Measurements from ENCODE around the gene SATB1. TPM values are rescaled to one million over a fixed set of nuclear protein-coding genes. Genes with fewer than 3 reads are reported as not detected.

SATB1 gene
- total and polyA plus RNA-seq, 7 donors, result 6.4 to 53.2 (median 34.0) TPM

DNA sequence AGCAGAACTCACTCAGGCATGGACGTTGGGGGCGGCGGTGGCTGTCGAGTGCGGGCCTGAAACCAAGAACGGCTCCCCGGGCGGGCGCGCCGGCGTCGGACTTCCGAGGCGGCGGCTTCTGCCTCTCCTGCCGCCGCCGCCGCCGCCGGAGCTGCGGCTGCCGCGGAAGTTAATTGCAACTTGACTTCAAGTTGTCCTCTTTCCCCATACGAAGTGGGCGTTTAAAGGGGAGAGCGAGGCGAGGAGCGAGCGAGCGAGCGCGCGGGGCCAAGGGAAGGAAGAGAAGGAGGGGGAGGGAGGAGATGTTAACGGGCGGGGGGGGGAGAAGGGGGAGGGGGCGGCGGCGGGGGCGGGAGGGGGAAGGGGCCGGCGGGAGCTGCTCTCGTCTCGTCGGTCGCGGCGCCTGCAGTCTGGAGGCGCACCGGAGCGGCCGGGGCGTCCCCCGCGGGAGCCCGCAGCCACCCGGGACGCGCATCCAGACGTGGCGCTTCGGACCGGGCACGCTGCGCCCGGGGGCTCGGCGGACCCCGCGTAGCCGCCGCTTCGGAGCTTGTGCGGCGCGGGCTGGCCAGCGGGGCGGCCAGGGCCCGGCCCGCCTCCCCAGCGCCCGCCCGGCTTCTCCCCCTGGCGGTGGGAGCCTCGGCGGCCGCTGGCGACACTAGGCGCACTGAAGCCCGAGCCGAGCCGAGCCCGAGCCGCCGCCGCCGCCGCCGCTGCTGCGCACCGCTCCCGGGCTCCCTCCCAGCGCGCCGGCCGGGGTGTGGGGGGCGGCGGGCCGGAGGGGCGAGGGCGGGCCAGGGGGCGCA lies 19.7 kb upstream of the SATB1 start:
- intact Hi-C loops (cut with DNase I), result loop anchor here in 1 of 2 donors (2.0 kb wide), 1 partner anchor 16 kb away; no protein-coding TSS in a partner anchor
- peak; percentile 77 to 83 for DNase-seq
- Histone ChIP-seq H3K4me1 (peaks cover 11% of the 10 kb centered on the region), H3K27ac (no peak overlapping the region), H3K9me3 (peaks cover 3% of the 10 kb centered on the region), H3K27me3 (ENCODE audit: insufficient read depth in 3 of 3, low read length in 2 of 3) (peaks cover 0 to 37% (median 10%) of the 10 kb centered on the region in 3 donors), H3K4me3 (peak overlapping the region; percentile 71), H3K36me3 (ENCODE audit: insufficient read depth in 1 of 2, low read depth in 1 of 2) (no peaks in the 10 kb centered on the region)
- ATAC-seq, result peak; percentile 97
- 0 to 1% (median 0%) methylated on average over 32 to 108 of the region's 113 CpGs for WGBS, 3 donors
- TF ChIP-seq, protein P1, sequence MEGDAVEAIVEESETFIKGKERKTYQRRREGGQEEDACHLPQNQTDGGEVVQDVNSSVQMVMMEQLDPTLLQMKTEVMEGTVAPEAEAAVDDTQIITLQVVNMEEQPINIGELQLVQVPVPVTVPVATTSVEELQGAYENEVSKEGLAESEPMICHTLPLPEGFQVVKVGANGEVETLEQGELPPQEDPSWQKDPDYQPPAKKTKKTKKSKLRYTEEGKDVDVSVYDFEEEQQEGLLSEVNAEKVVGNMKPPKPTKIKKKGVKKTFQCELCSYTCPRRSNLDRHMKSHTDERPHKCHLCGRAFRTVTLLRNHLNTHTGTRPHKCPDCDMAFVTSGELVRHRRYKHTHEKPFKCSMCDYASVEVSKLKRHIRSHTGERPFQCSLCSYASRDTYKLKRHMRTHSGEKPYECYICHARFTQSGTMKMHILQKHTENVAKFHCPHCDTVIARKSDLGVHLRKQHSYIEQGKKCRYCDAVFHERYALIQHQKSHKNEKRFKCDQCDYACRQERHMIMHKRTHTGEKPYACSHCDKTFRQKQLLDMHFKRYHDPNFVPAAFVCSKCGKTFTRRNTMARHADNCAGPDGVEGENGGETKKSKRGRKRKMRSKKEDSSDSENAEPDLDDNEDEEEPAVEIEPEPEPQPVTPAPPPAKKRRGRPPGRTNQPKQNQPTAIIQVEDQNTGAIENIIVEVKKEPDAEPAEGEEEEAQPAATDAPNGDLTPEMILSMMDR (IDR thresholded peaks at IDR 0.05), result peak; percentile 61

DNA sequence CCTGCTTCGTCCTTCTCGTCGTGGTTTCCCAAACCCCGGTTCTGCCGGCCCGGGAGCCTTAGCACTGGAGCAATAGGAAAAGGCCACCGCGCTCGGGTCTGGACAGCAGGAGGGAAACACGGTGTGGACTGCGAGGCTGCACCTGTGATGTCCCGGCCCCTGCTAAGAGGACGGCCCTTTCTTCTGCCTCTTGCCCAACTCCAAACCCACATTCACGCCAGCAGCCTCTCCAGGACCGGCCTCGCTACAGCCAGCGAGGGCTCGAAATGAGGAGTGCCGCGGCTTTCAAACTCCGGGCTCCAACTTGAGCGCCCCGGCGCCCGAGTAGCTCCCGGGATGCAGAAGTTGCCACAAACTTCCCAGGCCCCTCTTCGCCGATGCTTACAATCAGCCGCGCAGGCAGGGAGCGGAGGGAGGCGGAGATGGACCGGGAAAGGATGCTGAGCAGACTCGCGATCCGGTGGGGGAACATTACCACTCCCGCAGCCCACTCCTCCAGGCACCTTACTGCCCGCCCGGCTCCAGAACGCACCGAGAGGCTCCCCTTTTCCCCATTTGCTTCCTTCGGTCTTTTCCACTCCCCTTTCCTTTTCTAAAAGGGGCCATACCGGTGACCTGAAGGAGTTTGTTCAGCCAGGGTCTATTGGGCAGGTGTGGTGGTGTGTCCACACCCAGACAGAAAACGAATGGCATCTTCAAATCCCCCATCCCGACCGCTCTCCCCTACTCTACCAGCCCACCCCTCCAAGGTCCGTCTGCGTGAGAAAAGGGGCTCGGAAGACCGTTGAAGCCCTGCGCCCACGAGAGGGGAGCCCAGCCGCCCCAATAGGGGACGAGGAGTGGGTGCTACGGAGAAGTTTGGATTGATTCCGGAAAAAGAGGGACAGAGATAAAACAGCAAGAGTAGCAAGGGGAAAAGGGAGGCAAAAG lies 18.8 kb upstream of the SATB1 start:
- peak; percentile 20 to 38 (median 23) for ATAC-seq
- peaks cover 11% of the 10 kb centered on the region for H3K4me1 ChIP-seq
- peak overlapping the region; percentile 71 for H3K4me3 ChIP-seq
- H3K27ac ChIP-seq, result no peak overlapping the region
- intact Hi-C loops (cut with DNase I), result loop anchor here in 1 of 2 donors (2.0 kb wide), 1 partner anchor 15 kb away; no protein-coding TSS in a partner anchor
- peaks cover 0 to 41% (median 10%) of the 10 kb centered on the region in 3 donors for H3K27me3 ChIP-seq (ENCODE audit: insufficient read depth in 3 of 3, low read length in 2 of 3)
- WGBS, 3 donors, result 2 to 3% (median 2%) methylated on average over 56 of the region's 56 CpGs
- peak; percentile 16 to 50 for DNase-seq
- peaks cover under 1% of the 10 kb centered on the region for H3K9me3 ChIP-seq
- TF ChIP-seq, protein P1 (IDR thresholded peaks at IDR 0.05), result no peak
- H3K36me3 ChIP-seq (ENCODE audit: insufficient read depth in 1 of 2, low read depth in 1 of 2), result no peaks in the 10 kb centered on the region

DNA sequence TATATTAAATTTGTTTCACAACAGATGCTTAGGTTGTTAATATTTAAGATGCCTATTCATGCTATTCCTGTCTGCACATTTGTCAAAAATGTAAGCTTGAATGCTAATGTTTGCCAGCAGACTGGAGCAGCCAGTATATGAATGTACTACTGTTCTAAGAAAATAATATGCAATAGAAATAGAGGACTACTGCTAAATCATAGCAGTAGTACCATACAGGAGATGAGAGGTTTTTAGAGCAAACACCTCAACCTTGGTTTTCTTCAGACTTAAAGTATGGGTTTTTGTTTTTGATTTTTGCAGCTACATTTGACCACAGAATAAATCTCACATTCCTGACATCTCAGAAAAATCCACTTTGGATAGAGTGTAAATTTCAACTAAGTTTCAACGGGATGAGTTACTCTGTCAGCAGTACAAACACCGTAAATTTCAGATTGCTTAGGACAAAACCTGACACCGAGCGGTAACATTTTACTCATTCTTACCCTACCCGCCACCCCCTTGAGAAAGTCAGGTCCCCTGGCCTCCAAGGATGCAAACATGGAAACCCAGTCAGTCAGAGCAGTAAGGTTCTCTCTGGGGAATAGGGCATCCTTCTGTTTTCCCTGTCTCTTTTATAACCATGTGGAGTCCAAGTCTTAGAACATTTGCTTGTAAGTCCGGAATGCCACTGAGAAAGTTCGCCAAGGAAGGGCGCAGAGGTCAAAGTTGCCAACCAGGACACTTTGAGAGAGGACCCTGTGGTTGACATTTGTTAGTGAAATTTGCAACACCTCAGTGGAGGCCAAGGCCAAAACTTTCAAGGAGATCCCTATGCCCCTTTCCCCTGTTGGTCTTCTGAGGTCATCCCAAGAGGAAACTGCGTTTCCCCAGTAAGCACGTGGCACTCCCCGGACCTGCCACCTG lies 17.9 kb upstream of the SATB1 start:
- Histone ChIP-seq H3K27ac (no peak overlapping the region), H3K9me3 (no peaks in the 10 kb centered on the region), H3K4me1 (peaks cover 11% of the 10 kb centered on the region), H3K4me3 (peak overlapping the region; percentile 71), H3K27me3 (ENCODE audit: insufficient read depth in 3 of 3, low read length in 2 of 3) (peaks cover 0 to 50% (median 10%) of the 10 kb centered on the region in 3 donors), H3K36me3 (ENCODE audit: insufficient read depth in 1 of 2, low read depth in 1 of 2) (no peaks in the 10 kb centered on the region)
- intact Hi-C loops (cut with DNase I), result no loop called here
- no peak for DNase-seq
- WGBS, 3 donors, result 61 to 62% (median 61%) methylated on average over 11 of the region's 11 CpGs
- ATAC-seq, result no peak
- TF ChIP-seq, protein P1 (IDR thresholded peaks at IDR 0.05), result no peak

DNA sequence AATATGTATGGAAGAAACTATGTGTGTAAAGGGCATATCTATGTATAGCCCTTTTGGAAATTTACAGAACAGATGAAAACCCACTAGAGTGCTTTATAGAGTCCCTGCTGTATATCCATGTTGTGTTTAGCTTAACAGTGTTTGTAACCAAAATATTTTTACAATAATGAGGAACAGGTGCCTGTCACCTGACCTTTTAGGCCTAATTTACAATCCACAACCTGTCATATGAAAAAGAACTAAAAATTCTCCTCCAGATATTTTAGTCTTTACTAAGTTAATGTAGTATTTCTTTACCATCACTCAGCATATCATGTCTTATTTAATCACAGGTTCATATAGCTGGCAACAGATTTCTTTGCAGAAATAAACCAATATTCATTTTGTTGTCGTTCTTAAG lies 16.4 kb upstream of the SATB1 start:
- DNase-seq, result no peak
- Histone ChIP-seq H3K9me3 (no peaks in the 10 kb centered on the region), H3K4me3 (no peak overlapping the region), H3K27ac (no peak overlapping the region), H3K4me1 (peaks cover 11% of the 10 kb centered on the region), H3K27me3 (ENCODE audit: insufficient read depth in 3 of 3, low read length in 2 of 3) (peaks cover 0 to 58% (median 10%) of the 10 kb centered on the region in 3 donors), H3K36me3 (ENCODE audit: insufficient read depth in 1 of 2, low read depth in 1 of 2) (no peaks in the 10 kb centered on the region)
- TF ChIP-seq, protein P1 (IDR thresholded peaks at IDR 0.05), result no peak
- no peak for ATAC-seq
- intact Hi-C loops (cut with DNase I), result no loop called here
- WGBS, 3 donors, result 92 to 95% (median 92%) methylated on average over 1 of the region's 1 CpG
